Smooth muscle cell of bladder (primary cell): ENCODE data around the gene COG3. TPM values are rescaled to one million over a fixed set of nuclear protein-coding genes. Genes with fewer than 3 reads are reported as not detected.

ENCODE experiments used
- total RNA-seq: library from RNA; depleted of rRNA; stranded (reverse); fragments of >200 nt; gene quantifications from 2 replicates; pipeline ENCODE4 v1.2.3, GENCODE V29; 2014

COG3 gene
- total RNA-seq = 29.7 and 31.9 TPM in 2 replicates

GRCh38 chr13:45464687-45465453 is at the start of gene COG3:
Gene COG3 (plus strand): TSS chr13:45464939. CDS start chr13:45465037, 98 bp downstream.

GRCh38 chr13:45417790-45418534 is 46.8 kb upstream of the COG3 start, which contains the start of gene SLC25A30:
Gene SLC25A30 (minus strand): TSS chr13:45418373. CDS start chr13:45411425, 6,948 bp downstream.

Other genes starting within 250 kb of the COG3 start
- 3,429 and 4,775 TPM in 2 replicates for gene TPT1, start 123.8 kb upstream of the COG3 start, total RNA-seq
- 9.0 and 12.8 TPM in 2 replicates for gene SLC25A30, start 46.6 kb upstream of the COG3 start, total RNA-seq
- not detected in 2 replicates for gene ERICH6B, start 150.8 kb downstream of the COG3 start, total RNA-seq
- gene CBY2, start 237.4 kb downstream of the COG3 start, total RNA-seq = not detected in 2 replicates